GM12801 (cell line): ENCODE results near the gene RUNX1.

ENCODE experiments used
- CTCF ChIP-seq: IDR thresholded peaks from one replicate; pipeline ENCODE4 v1.5.1; 2011; ENCODE audit warnings: control low read depth; ENCODE audit not compliant: insufficient read length; ENCODE audit errors: extremely low read depth

RUNX1 gene

GRCh38 chr21:35027563-35028450 lies 21.3 kb downstream of the RUNX1 start:
- no peak for TF ChIP-seq CTCF

- no peak for TF ChIP-seq CTCF
Observed at GRCh38 chr21:35026617-35027562, 22.2 kb downstream of the RUNX1 start.

GRCh38 chr21:35026153-35026500 lies 23.0 kb downstream of the RUNX1 start:
- no peak for TF ChIP-seq CTCF

- no peak for TF ChIP-seq CTCF
Observed at GRCh38 chr21:35025206-35026152, 23.6 kb downstream of the RUNX1 start.

- TF ChIP-seq CTCF = no peak
Observed at GRCh38 chr21:35024513-35024912, 24.6 kb downstream of the RUNX1 start.

- TF ChIP-seq CTCF = no peak
Observed at GRCh38 chr21:35024071-35024420, 25.1 kb downstream of the RUNX1 start.
